ENCODE data around the gene CAPN11. TPM values are rescaled to one million over a fixed set of nuclear protein-coding genes. Genes with fewer than 3 reads are reported as not detected.

Gene CAPN11
- total and polyA plus RNA-seq, 9 of the 15 experiments (the other 6 are each of a cell fraction or from before 2014, with no cell fraction given), result 0.03 to 0.61 (median 0.17) TPM; not detected in 1

GRCh38 chr6:44219053-44219814 is 60.6 kb downstream of the CAPN11 start (continued):
- TF ChIP-seq ZNF217 (CRISPR knock-in tag; IDR thresholded peaks at IDR 0.05) (no peak), YY1 (IDR thresholded peaks at IDR 0.05; ENCODE audit: borderline replicate concordance in 1 of 3, control insufficient read depth in 1 of 3, extremely low read depth in 1 of 3, insufficient read depth in 3 of 3, insufficient read length in 1 of 3, insufficient replicate concordance in 2 of 3, low read depth in 1 of 3, low read length in 2 of 3) (peak in 2 of 3 experiments; percentile 23 to 39), SMARCE1 (IDR thresholded peaks at IDR 0.05) (peak; percentile 66), TARDBP (IDR thresholded peaks at IDR 0.05) (peak; percentile 21; the same call in 1 of the 2 replicates), SIN3B (IDR thresholded peaks at IDR 0.05; ENCODE audit: low read depth) (peak; percentile 13; the same call in 1 of the 2 replicates), TRIM24 (IDR thresholded peaks at IDR 0.05) (peak in 1 of 2 experiments; percentile 62; a peak in 1 of 4 replicates), GABPA (tag; conservative IDR thresholded peaks at IDR 0.05; ENCODE audit: low read depth) (peak; percentile 50; the same call in 1 of the 2 replicates), BHLHE40 (IDR thresholded peaks at IDR 0.05; ENCODE audit: low read length) (0 out of 2 replicates have a peak, but pooled peaks have one; percentile 2), FOXK1 (CRISPR knock-in tag; IDR thresholded peaks at IDR 0.05; ENCODE audit: borderline replicate concordance) (peak; percentile 92; the same call in 1 of the 2 replicates), ZNF280A (IDR thresholded peaks at IDR 0.05; ENCODE audit: low read depth, partially characterized antibody) (no peak), NCOA1 (IDR thresholded peaks at IDR 0.05; ENCODE audit: low read depth) (peak; percentile 25; the same call in 1 of the 2 replicates), PTBP1 (IDR thresholded peaks at IDR 0.05; ENCODE audit: low read depth, low read length) (no peak), ZBTB7A (IDR thresholded peaks at IDR 0.05; ENCODE audit: borderline replicate concordance, control insufficient read depth, low read depth, low read length) (peak; percentile 98), MGA (IDR thresholded peaks at IDR 0.05) (peak; percentile 92)

Measured in K562 (cell line).